Osteoblast (primary cell): ENCODE data around the gene CACNA1E. TPM values are rescaled to one million over a fixed set of nuclear protein-coding genes. Genes with fewer than 3 reads are reported as not detected.

Experiments
- DNase-seq: peaks from one replicate; pipeline ENCODE4 v3.0.0; 2011; ENCODE audit warnings: low spot score, mixed read lengths; ENCODE audit not compliant: insufficient read length; ENCODE audit errors: missing footprints
- H2AFZ ChIP-seq: 2 replicates; pipeline ENCODE4 v1.6.0; 2011; ENCODE audit warnings: mild to moderate bottlenecking, low read length
- H3K27ac ChIP-seq: 2 replicates; pipeline ENCODE4 v1.5.1; 2011; ENCODE audit warnings: mild to moderate bottlenecking, low read depth, low read length, moderate library complexity
- H3K27me3 ChIP-seq: 2 replicates; pipeline ENCODE4 v1.6.0; 2012; ENCODE audit warnings: mild to moderate bottlenecking, control low read depth, inconsistent platforms, low read length, moderate library complexity; ENCODE audit not compliant: insufficient read depth
- H3K36me3 ChIP-seq: 2 replicates; pipeline ENCODE4 v1.5.1; 2011; ENCODE audit warnings: mild to moderate bottlenecking, low read length, control low read depth, moderate library complexity; ENCODE audit not compliant: insufficient read depth
- H3K4me1 ChIP-seq: 2 replicates; pipeline ENCODE4 v1.5.1; 2011; ENCODE audit warnings: mild to moderate bottlenecking, low read length, control low read depth, moderate library complexity; ENCODE audit not compliant: insufficient read depth
- H3K4me2 ChIP-seq: 2 replicates; pipeline ENCODE4 v1.6.0; 2011; ENCODE audit warnings: mild to moderate bottlenecking, low read length; ENCODE audit not compliant: insufficient read depth
- H3K4me3 ChIP-seq: fragments of 200-600 bp; sonication (generic); 3 replicates; pipeline ENCODE4 v1.5.1; 2012; ENCODE audit warnings: mild to moderate bottlenecking, low read length, inconsistent platforms; ENCODE audit not compliant: insufficient read depth
- H3K79me2 ChIP-seq: 2 replicates; pipeline ENCODE4 v1.6.0; 2012; ENCODE audit warnings: mild to moderate bottlenecking, low read length, control low read depth, inconsistent platforms; ENCODE audit not compliant: insufficient read depth
- H3K9me3 ChIP-seq: 2 replicates; pipeline ENCODE4 v1.5.1; 2011; ENCODE audit warnings: low read depth, low read length, control low read depth
- H4K20me1 ChIP-seq: 2 replicates; pipeline ENCODE4 v1.6.0; 2012; ENCODE audit warnings: mild to moderate bottlenecking, low read length, control low read depth; ENCODE audit not compliant: insufficient read depth
- total RNA-seq: library from RNA; depleted of rRNA; stranded (reverse); fragments of >200 nt; gene quantifications from 2 replicates; pipeline ENCODE4 v1.2.3, GENCODE V29; 2012
- TF ChIP-seq, protein P1 (sequence below): IDR thresholded peaks from 2 replicates; pipeline ENCODE4 v1.5.1; 2011; ENCODE audit warnings: mild to moderate bottlenecking, low read depth, low read length, moderate library complexity; ENCODE audit errors: extremely low read depth

Gene CACNA1E
- under 0.01 and 0.29 TPM in 2 replicates for total RNA-seq

DNA sequence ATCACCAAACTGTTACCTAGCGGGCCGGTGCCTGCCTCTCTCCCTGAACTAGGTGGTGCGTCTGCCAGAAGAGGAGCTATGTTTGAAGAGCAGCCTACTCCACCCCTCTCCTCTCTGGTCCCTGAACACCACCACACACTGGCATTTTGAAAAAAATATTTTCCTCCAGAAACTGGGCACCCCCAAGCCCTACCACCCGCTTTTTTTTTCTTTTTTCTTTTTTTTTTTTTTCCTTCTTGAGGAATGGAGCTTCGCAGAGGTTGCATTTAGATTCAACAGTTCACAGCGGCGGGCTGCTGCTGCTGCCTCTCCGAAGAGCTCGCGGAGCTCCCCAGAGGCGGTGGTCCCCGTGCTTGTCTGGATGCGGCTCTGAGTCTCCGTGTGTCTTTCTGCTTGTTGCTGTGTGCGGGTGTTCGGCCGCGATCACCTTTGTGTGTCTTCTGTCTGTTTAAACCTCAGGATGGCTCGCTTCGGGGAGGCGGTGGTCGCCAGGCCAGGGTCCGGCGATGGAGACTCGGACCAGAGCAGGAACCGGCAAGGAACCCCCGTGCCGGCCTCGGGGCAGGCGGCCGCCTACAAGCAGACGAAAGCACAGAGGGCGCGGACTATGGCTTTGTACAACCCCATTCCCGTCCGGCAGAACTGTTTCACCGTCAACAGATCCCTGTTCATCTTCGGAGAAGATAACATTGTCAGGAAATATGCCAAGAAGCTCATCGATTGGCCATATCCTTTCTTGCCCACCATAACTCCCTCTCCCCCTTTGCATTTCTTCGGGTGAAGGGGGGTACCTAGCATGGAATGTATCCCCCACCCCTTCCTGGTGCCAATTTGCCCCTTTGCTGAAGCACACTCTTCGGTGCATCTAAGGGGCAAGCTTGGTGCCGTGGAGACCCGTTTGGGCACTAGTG lies at the start of gene CACNA1E:
Gene CACNA1E (plus strand): TSS at position 233 of the 911 bp plus-strand sequence. CDS start 228 bp downstream, at position 461.
- H3K4me2 ChIP-seq = no peak within 1 kb of the TSS
- DNase-seq = peak; percentile 81
- no peak within 1 kb of the TSS for H2AFZ ChIP-seq
- no peaks in the 10 kb centered on the region for H4K20me1 ChIP-seq
- no peaks in the 10 kb centered on the region for H3K4me1 ChIP-seq
- H3K36me3 ChIP-seq = no peaks in the 10 kb centered on the region
- H3K27ac ChIP-seq = no peak within 1 kb of the TSS
- peaks cover 50% of the 10 kb centered on the region for H3K27me3 ChIP-seq
- no peaks in the 10 kb centered on the region for H3K79me2 ChIP-seq
- H3K9me3 ChIP-seq = no peaks in the 10 kb centered on the region
- H3K4me3 ChIP-seq = no peak within 1 kb of the TSS
- TF ChIP-seq, protein P1, sequence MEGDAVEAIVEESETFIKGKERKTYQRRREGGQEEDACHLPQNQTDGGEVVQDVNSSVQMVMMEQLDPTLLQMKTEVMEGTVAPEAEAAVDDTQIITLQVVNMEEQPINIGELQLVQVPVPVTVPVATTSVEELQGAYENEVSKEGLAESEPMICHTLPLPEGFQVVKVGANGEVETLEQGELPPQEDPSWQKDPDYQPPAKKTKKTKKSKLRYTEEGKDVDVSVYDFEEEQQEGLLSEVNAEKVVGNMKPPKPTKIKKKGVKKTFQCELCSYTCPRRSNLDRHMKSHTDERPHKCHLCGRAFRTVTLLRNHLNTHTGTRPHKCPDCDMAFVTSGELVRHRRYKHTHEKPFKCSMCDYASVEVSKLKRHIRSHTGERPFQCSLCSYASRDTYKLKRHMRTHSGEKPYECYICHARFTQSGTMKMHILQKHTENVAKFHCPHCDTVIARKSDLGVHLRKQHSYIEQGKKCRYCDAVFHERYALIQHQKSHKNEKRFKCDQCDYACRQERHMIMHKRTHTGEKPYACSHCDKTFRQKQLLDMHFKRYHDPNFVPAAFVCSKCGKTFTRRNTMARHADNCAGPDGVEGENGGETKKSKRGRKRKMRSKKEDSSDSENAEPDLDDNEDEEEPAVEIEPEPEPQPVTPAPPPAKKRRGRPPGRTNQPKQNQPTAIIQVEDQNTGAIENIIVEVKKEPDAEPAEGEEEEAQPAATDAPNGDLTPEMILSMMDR = no peak

DNA sequence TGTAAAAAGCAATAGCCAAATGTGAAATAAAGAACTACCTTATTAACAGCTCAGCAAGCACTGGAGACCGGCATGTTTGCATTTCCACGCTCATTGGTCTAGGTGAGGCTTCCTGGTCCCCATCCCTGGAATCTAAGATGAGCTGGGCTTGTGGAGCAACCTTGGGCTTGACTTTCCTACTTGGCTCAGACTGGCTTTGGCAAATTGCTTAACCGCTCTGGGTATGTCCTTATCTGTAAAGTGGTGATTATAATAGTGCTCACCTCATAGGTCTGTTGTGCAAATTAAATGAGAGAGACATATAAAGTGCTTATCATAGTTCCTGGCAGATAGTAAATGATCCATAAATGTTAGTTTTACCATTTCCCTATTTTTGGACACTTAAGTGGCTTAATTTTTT lies 49.4 kb upstream of the CACNA1E start:
- Histone ChIP-seq H3K79me2 (no peaks in the 10 kb centered on the region), H3K27ac (no peak overlapping the region), H3K36me3 (no peaks in the 10 kb centered on the region), H4K20me1 (no peaks in the 10 kb centered on the region), H3K9me3 (no peaks in the 10 kb centered on the region), H3K4me2 (no peak overlapping the region), H2AFZ (no peak overlapping the region), H3K4me3 (no peak overlapping the region), H3K27me3 (peaks cover 8% of the 10 kb centered on the region), H3K4me1 (no peaks in the 10 kb centered on the region)
- DNase-seq = no peak
- TF ChIP-seq, protein P1 = no peak

- no peak overlapping the region for H3K4me3 ChIP-seq
- TF ChIP-seq, protein P1 = no peak
- DNase-seq = no peak
- no peaks in the 10 kb centered on the region for H3K27me3 ChIP-seq
- H4K20me1 ChIP-seq = no peaks in the 10 kb centered on the region
- no peak overlapping the region for H3K4me2 ChIP-seq
- H3K9me3 ChIP-seq = no peaks in the 10 kb centered on the region
- H3K27ac ChIP-seq = no peak overlapping the region
- H2AFZ ChIP-seq = no peak overlapping the region
- no peaks in the 10 kb centered on the region for H3K79me2 ChIP-seq
- H3K36me3 ChIP-seq = no peaks in the 10 kb centered on the region
- no peaks in the 10 kb centered on the region for H3K4me1 ChIP-seq
These were observed 45.3 kb upstream of the CACNA1E start for GRCh38 chr1:181438013-181438412.

GRCh38 chr1:181440510-181440909 lies 42.8 kb upstream of the CACNA1E start:
- Histone ChIP-seq H3K4me3 (no peak overlapping the region), H3K27me3 (no peaks in the 10 kb centered on the region), H3K79me2 (no peaks in the 10 kb centered on the region), H3K4me2 (no peak overlapping the region), H2AFZ (no peak overlapping the region), H3K9me3 (no peaks in the 10 kb centered on the region), H3K4me1 (no peaks in the 10 kb centered on the region), H3K27ac (no peak overlapping the region), H4K20me1 (no peaks in the 10 kb centered on the region), H3K36me3 (no peaks in the 10 kb centered on the region)
- DNase-seq = no peak
- TF ChIP-seq, protein P1 = no peak
